ENCODE measurements around the gene ARID1B.

DNA sequence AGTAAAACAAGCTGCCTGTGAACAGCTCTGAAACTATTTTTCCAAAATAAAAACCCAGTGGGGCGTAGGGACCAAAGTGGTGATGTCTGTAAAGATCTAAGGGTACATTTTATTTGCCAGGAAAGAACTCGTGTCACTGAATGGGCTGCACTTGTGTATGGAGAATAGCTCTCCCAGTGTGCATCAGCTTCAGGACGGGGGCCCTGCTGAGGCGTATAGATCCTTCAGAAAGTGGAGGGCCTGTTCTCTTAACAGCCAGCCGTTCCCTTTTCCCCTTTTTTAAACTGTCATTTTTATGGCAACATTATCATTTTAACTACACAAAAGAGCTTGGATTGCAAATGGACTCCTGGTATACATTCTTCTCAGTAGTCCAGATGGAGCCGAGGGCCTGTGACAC, 408.8 kb downstream of the ARID1B start:
- TF ChIP-seq, protein P1, sequence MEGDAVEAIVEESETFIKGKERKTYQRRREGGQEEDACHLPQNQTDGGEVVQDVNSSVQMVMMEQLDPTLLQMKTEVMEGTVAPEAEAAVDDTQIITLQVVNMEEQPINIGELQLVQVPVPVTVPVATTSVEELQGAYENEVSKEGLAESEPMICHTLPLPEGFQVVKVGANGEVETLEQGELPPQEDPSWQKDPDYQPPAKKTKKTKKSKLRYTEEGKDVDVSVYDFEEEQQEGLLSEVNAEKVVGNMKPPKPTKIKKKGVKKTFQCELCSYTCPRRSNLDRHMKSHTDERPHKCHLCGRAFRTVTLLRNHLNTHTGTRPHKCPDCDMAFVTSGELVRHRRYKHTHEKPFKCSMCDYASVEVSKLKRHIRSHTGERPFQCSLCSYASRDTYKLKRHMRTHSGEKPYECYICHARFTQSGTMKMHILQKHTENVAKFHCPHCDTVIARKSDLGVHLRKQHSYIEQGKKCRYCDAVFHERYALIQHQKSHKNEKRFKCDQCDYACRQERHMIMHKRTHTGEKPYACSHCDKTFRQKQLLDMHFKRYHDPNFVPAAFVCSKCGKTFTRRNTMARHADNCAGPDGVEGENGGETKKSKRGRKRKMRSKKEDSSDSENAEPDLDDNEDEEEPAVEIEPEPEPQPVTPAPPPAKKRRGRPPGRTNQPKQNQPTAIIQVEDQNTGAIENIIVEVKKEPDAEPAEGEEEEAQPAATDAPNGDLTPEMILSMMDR (IDR thresholded peaks at IDR 0.05; ENCODE audit: insufficient read depth, low read depth, low read length) = no peak
- no peak for TF ChIP-seq EZH2 (IDR thresholded peaks at IDR 0.05; ENCODE audit: insufficient read depth, low read length)

Measured in astrocyte (in vitro differentiated cells and primary cell).